Fibroblast of skin of left biceps (primary cell): ENCODE measurements around the gene OLFML3.

ENCODE experiments used
- DNase-seq, 2 experiments: peaks; one replicate each; pipeline ENCODE4 v3.0.0-alpha.2; 2013; ENCODE audit warnings: low read depth in 2 of 2

Gene OLFML3

DNA sequence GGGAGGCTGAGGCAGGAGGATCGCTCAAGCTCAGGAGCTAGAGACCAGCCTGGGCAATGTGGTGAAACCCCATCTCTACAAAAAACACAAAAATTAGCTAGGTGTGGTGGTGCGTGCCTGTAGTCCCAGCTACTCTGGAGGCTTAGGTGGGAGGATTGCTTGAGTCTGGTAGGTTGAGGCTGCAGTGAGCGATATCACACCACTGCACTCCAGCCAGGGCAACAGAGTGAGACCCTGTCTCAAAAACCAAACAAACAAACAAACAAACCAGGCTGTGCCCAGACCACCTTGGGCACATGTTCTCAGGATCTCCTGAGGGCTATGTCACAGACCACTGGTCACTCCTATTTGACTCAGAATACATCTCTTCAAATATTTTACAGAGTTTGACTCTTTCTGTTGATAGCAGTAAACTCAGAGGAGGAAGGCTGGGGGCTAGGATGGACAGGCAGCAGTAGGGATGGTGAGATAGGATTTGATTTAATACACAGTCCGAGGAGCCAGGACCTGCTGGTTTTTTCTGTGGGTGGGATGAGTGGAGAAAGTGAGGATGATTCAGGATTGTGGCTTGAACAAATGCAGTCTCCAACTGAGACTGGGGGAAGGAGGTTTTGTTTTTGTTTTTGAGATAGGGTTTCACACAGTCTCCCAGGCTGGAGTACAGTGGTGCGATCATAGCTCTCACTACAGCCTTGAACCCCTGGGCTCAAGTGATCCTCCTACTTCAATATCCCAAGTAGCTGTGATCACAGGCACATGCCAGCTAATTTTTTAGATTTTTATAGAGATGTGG, 46.5 kb downstream of the OLFML3 start:
- DNase-seq, result no peak

DNA sequence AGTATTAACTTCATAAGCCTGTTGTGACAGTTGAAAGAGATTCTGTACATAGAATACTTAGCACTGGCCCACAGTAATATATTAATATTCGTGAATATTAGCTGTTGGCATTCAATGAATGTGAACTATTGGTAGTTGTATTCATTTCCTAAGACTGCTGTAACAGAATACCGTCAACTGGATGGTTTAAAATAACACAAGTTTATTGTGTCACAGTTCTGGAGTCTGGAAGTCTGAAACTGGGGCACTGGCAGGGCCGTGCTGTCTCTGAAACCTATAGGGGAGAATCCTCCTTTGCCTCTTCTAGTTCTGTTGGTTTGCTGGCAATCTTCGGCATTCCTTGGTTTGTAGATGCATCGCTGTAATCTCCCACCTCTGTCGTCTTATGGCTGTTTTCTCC, 47.5 kb downstream of the OLFML3 start:
- DNase-seq, result no peak
